Activated CD4-positive, alpha-beta T cell treated with anti-CD3 and anti-CD28 coated beads for 48 hours (primary cell): ENCODE data around the gene KLK10.

ENCODE experiments used
- DNase-seq: peaks from one replicate; pipeline ENCODE4 v3.0.0-alpha.2; 2020

The KLK10 gene

GRCh38 chr19:51019544-51019925, at the start of gene KLK10:
Gene KLK10 (minus strand): TSS chr19:51019709. CDS start chr19:51019130, 579 bp downstream.
- DNase-seq: no peak

GRCh38 chr19:51066393-51067186, 47.1 kb upstream of the KLK10 start:
- DNase-seq: no peak

GRCh38 chr19:51065221-51065960, 45.9 kb upstream of the KLK10 start:
- DNase-seq: no peak

GRCh38 chr19:51064534-51065220, 45.2 kb upstream of the KLK10 start, which contains the start of gene KLK13:
Gene KLK13 (minus strand): TSS chr19:51065092. CDS start chr19:51065067, 25 bp downstream.
- DNase-seq: no peak

GRCh38 chr19:51063664-51064063, 44.2 kb upstream of the KLK10 start:
- DNase-seq: no peak

- no peak for DNase-seq
Measured at GRCh38 chr19:51060973-51061372, 41.5 kb upstream of the KLK10 start.

- DNase-seq: no peak
Measured at GRCh38 chr19:51060336-51060735, 40.8 kb upstream of the KLK10 start.

GRCh38 chr19:51059715-51060114, 40.2 kb upstream of the KLK10 start:
- no peak for DNase-seq

- no peak for DNase-seq
Measured at GRCh38 chr19:51055866-51056265, 36.4 kb upstream of the KLK10 start.

GRCh38 chr19:51047031-51047335, 27.5 kb upstream of the KLK10 start:
- DNase-seq: no peak

GRCh38 chr19:51044327-51044726, 24.8 kb upstream of the KLK10 start:
- no peak for DNase-seq

GRCh38 chr19:51043497-51043896, 24.0 kb upstream of the KLK10 start:
- no peak for DNase-seq

GRCh38 chr19:51040151-51040550, 20.6 kb upstream of the KLK10 start:
- DNase-seq: no peak

- DNase-seq: no peak
Measured at GRCh38 chr19:51036519-51036918, 17.0 kb upstream of the KLK10 start.

- DNase-seq: no peak
Measured at GRCh38 chr19:51034704-51035103, 15.2 kb upstream of the KLK10 start, which contains the start of gene KLK12. Gene KLK12 (minus strand): TSS chr19:51035002. CDS start chr19:51034621, 381 bp downstream.

GRCh38 chr19:51031880-51032225, 12.3 kb upstream of the KLK10 start:
- DNase-seq: no peak

- no peak for DNase-seq
Measured at GRCh38 chr19:51031220-51031879, 11.8 kb upstream of the KLK10 start.

- no peak for DNase-seq
Measured at GRCh38 chr19:51030631-51031030, 11.1 kb upstream of the KLK10 start.

- DNase-seq: no peak
Measured at GRCh38 chr19:51029718-51030117, 10.2 kb upstream of the KLK10 start.

- DNase-seq: no peak
Measured at GRCh38 chr19:51027873-51028272, 8.4 kb upstream of the KLK10 start.

- no peak for DNase-seq
Measured at GRCh38 chr19:51027126-51027806, 7.8 kb upstream of the KLK10 start.

- no peak for DNase-seq
Measured at GRCh38 chr19:51026554-51026831, 7.0 kb upstream of the KLK10 start, which contains the start of gene KLK11. Gene KLK11 (minus strand): TSS chr19:51026616. CDS start chr19:51025631, 985 bp downstream.
